Activated naive CD8-positive, alpha-beta T cell treated with anti-CD3 and anti-CD28 coated beads, Interleukin-2, amount 10 ng/mL, durations not matched to agents 7 days and 5 days (primary cell): ENCODE measurements around the gene TNFRSF21. TPM values are rescaled to one million over a fixed set of nuclear protein-coding genes. Genes with fewer than 3 reads are reported as not detected.
A peak's percentile ranks its signal among the peaks of the same experiment; 100 is the strongest.

Experiments used
- ATAC-seq: fragments of 150-1000 bp; cut with Tn5 transposase; one replicate; pipeline ENCODE4 v1.10.0; 2021; ENCODE audit warnings: low read depth, moderate library complexity
- POLR2A ChIA-PET: fragments of 350-600 bp; sonication (Branson Sonifier 250); formaldehyde crosslinking; loops from one replicate; lab custom pipeline; 2021; ENCODE audit warnings: antibody characterized with exemption; lab: Charles Lee
- DNase-seq: peaks from one replicate; pipeline ENCODE4 v3.0.0; 2021
- H3K27ac Mint-ChIP-seq: one replicate; pipeline ENCODE4 v1.8.0; 2022; ENCODE audit warnings: mild to moderate bottlenecking, mixed read lengths
- H3K27me3 Mint-ChIP-seq: one replicate; pipeline ENCODE4 v1.8.0; 2022; ENCODE audit warnings: mild to moderate bottlenecking, moderate library complexity, mixed read lengths
- H3K36me3 Mint-ChIP-seq: one replicate; pipeline ENCODE4 v1.8.0; 2021; ENCODE audit warnings: mild to moderate bottlenecking, mixed read lengths
- H3K4me1 Mint-ChIP-seq: one replicate; pipeline ENCODE4 v1.8.0; 2021; ENCODE audit warnings: mixed read lengths
- H3K4me3 Mint-ChIP-seq: one replicate; pipeline ENCODE4 v1.8.0; 2022; ENCODE audit warnings: mild to moderate bottlenecking, moderate library complexity, mixed read lengths
- H3K9me3 Mint-ChIP-seq: one replicate; pipeline ENCODE4 v1.8.0; 2021; ENCODE audit warnings: mixed read lengths
- total RNA-seq, 2 experiments: library from RNA; stranded (reverse); gene quantifications; one replicate each; pipeline ENCODE4 v1.2.3, GENCODE V29; 2021

The TNFRSF21 gene
- total RNA-seq, 2 experiments from 2014 or later, result 0.62 to 0.83 TPM

DNA sequence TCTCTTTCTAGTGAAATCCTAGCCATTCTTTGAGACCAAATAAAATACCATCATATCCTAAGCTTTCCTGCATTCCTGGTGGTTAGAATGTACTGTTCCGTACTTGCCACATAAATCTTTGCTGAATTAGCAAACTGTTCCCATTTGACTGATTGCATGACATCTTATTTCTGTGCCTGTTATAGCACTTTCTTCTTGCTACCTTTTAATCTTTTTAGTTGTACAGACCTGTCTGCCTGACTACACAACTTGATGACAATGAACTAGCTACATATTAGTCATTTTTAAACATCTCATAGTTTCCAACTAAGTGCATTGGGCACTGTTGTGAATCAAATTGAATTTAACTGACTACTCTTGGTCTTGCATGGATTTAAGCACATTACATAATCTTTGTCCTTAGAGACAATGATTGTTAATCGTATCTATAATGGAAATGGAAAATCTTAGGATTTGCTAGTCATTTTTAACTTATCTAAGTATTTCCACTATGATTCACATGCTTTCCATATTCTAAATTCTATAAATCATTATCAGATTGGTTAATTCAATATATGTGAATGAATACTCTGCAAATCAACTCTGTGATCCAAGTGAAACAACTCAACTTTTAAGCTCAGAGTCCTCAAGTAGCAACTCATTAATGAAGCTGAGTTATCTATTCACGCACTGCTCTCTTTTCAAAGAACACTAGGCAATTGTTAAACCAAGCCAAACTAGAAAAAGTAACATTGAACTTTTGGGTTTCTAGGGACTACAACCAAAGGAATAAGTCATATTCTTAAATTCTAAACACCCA is 109.0 kb downstream of the TNFRSF21 start:
- H3K4me3 Mint-ChIP-seq, result no peak overlapping the region
- no peaks in the 10 kb centered on the region for H3K36me3 Mint-ChIP-seq
- peaks cover 26% of the 10 kb centered on the region for H3K4me1 Mint-ChIP-seq
- no peak overlapping the region for H3K27ac Mint-ChIP-seq
- peaks cover 2% of the 10 kb centered on the region for H3K27me3 Mint-ChIP-seq
- DNase-seq (no peak), ATAC-seq (no peak)
- POLR2A ChIA-PET, result no interaction called here
- no peaks in the 10 kb centered on the region for H3K9me3 Mint-ChIP-seq

DNA sequence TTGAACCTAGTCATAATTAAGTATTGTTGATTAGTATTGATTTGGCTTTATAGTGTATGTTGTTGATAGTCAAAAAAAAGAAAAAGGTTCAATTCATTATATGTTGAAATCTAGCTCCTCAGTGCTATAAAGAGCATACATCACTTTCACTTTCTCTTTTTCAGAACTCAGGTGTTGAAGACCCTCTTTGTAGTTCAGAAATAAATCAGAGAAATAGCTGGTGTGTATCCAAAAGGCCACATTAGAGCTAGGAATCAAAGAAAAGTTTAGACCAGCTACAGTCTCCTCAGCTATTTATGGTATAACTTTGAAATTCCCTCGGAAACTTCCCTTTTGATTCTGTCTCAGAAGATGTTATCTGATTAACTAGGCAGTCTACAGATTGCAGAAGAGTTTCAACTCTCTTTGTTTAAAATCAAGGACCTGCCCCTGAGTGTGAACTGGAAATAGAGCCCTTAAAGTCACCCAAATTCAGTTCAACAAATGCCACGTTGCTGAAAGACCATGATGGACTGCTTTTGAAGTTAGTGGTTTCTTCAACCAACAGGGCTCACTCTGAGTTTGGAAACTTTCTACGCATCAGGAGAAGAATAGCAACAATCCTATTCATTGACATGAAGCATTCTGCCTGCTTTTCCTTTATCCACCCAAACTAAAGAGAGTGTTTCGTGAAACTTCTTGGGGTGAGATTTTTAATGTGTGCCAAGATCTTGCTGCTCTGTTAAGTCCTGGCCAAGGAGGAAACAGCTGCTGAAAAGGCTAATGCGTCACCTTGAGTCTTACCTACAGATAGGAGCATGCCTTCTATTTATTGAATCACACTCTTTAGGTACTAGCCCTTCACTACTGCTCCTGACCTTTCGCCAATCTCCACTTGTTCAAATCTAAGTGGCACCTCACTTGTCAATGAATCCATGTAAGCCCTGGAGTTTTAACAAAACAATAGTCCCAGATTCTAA is 111.7 kb downstream of the TNFRSF21 start:
- Mint-ChIP-seq H3K9me3 (no peaks in the 10 kb centered on the region), H3K4me1 (peaks cover 10% of the 10 kb centered on the region), H3K27me3 (peaks cover 2% of the 10 kb centered on the region), H3K36me3 (no peaks in the 10 kb centered on the region), H3K27ac (peak overlapping the region; percentile 76), H3K4me3 (peak overlapping the region; percentile 73)
- DNase-seq (no peak), ATAC-seq (peak; percentile 56)
- POLR2A ChIA-PET, result no interaction called here

DNA sequence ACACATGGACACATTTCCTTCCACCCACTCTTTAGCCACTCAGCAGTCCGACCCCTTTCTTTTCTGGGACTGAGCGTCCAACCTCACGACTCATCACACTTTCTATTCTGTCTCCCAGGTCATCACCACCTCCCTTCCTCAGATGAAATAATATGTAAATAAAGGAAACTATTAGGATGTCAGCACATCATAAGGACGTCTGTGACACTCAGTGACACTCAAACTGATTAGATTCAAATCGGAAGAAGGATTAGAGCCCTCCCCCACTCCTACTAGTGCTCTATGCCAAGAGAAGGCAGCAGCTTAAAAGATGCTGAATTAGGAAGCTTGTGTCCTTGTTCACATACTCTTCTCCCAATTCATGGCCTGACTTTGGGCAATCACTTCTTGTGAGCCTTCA is 113.6 kb downstream of the TNFRSF21 start:
- H3K4me3 Mint-ChIP-seq, result no peak overlapping the region
- no peak overlapping the region for H3K27ac Mint-ChIP-seq
- no peak for DNase-seq
- H3K36me3 Mint-ChIP-seq, result no peaks in the 10 kb centered on the region
- H3K27me3 Mint-ChIP-seq, result peaks cover 2% of the 10 kb centered on the region
- H3K9me3 Mint-ChIP-seq, result no peaks in the 10 kb centered on the region
- H3K4me1 Mint-ChIP-seq, result peaks cover 7% of the 10 kb centered on the region
- ATAC-seq, result no peak
- POLR2A ChIA-PET, result no interaction called here

DNA sequence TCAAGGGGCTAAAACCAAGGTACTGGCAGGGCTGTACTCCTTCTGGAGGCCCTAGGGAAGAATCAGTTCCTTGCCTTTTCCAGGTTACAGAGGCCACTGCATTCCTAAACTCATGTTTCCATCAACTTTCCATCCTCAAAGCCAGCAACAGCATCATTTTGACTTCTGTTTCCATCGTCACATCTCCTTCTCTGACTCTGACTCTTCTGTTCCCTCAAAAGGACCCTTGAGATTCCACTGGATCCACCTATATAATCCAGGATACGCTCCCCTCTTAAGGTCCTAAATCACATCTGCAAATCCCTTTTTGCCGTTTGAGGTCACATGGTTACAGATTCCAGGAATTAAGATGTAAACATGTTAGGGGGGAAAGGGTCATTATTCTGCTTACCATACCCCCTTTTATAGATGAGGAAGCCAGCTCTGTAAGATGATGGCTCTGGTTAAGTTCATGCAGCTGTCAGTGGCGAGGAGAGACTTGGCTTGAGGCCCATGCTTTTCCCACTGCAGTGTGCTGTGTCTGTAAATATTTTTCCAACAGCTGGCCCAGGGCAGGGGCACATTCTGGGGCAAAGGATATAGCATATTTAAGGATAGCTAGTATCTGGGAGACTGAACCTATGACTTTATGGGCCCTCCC is 114.6 kb downstream of the TNFRSF21 start:
- no peak for ATAC-seq
- H3K4me1 Mint-ChIP-seq, result peaks cover 7% of the 10 kb centered on the region
- H3K36me3 Mint-ChIP-seq, result no peaks in the 10 kb centered on the region
- POLR2A ChIA-PET, result no interaction called here
- H3K4me3 Mint-ChIP-seq, result no peak overlapping the region
- DNase-seq, result no peak
- no peaks in the 10 kb centered on the region for H3K27me3 Mint-ChIP-seq
- no peak overlapping the region for H3K27ac Mint-ChIP-seq
- H3K9me3 Mint-ChIP-seq, result no peaks in the 10 kb centered on the region

DNA sequence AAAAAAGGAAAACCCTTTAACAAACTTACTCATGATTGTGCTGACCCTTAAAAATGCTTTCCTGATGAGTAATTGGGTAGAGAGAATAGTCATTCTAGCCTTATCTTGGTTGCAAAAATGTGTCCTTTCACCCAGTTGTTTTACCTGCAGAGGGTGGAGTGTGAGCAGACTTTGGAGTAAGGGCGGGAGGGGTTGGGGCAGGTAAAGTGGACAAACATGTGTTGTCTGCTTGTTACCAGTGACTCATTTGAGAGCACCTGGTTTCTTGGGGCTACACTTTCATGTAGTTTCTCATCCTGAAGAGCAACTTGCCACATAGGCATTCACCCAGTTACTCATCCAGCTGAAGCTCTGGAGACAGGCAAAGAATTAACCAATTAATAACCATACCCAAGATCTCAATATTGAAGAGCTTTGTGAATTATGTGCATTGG is 121.1 kb downstream of the TNFRSF21 start:
- Mint-ChIP-seq H3K27me3 (peaks cover 3% of the 10 kb centered on the region), H3K27ac (no peak overlapping the region), H3K9me3 (no peaks in the 10 kb centered on the region), H3K4me1 (no peaks in the 10 kb centered on the region), H3K4me3 (no peak overlapping the region), H3K36me3 (no peaks in the 10 kb centered on the region)
- POLR2A ChIA-PET, result no interaction called here
- no peak for DNase-seq
- no peak for ATAC-seq

DNA sequence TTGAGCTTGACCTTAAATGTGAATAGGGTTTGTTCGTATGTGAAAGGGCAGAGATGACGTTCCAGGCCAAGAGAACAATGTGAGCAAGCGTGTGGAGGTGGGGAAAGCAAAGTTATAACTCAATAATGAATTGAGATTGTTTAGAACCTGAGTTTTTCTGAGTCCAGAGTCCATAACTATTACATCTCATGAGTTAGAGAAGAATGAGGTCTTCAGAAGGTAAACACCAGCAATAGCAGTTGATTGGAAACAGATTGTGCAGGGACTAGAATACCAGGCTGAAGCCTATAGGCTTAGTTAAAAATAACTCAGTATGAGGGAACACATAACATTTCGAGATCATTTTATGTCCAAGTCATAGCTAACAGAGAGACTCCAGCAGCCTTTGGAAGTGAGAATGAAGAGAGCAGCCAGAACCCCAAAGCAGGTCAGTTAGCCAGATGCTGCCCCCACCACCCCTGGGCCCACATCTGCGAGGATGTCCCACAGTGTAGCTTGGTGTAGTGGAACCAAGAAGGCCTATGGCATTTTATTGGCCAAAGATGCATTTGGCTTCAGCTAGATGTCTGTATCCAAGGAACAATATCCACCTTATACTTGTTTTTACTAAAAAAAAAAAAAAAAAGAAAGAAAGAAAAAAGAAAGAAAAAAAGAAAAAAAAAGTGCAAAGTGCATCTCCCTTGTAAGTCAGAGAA is 121.7 kb downstream of the TNFRSF21 start:
- POLR2A ChIA-PET, result no interaction called here
- H3K4me1 Mint-ChIP-seq, result no peaks in the 10 kb centered on the region

DNA sequence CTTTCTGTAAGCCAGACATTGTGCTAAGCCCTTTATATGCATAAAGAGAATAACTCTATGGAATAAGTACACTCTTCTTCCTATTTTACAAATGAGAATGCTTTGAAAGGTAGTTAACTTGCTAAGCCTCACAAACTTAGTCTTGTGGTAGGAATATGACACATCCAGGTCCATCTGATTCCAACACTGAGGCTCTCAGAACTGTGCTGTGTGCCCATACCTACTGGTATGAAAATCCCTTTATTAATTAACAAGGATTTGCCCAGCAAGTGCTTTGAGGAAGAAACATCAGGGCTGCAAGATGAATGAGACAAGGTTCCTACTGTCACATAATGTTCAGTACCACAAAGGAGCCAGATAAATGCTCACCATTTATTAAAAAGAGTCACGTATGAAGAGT is 122.6 kb downstream of the TNFRSF21 start:
- H3K27ac Mint-ChIP-seq, result no peak overlapping the region
- no peaks in the 10 kb centered on the region for H3K9me3 Mint-ChIP-seq
- H3K4me1 Mint-ChIP-seq, result no peaks in the 10 kb centered on the region
- no peaks in the 10 kb centered on the region for H3K36me3 Mint-ChIP-seq
- H3K4me3 Mint-ChIP-seq, result no peak overlapping the region
- DNase-seq (no peak), ATAC-seq (no peak)
- POLR2A ChIA-PET, result no interaction called here
- peaks cover 3% of the 10 kb centered on the region for H3K27me3 Mint-ChIP-seq

More for the DNA sequence above, 121.7 kb downstream of the TNFRSF21 start:
- DNase-seq (no peak), ATAC-seq (no peak)
- Mint-ChIP-seq H3K27me3 (peaks cover 3% of the 10 kb centered on the region), H3K4me3 (no peak overlapping the region), H3K9me3 (no peaks in the 10 kb centered on the region), H3K27ac (no peak overlapping the region), H3K36me3 (no peaks in the 10 kb centered on the region)

DNA sequence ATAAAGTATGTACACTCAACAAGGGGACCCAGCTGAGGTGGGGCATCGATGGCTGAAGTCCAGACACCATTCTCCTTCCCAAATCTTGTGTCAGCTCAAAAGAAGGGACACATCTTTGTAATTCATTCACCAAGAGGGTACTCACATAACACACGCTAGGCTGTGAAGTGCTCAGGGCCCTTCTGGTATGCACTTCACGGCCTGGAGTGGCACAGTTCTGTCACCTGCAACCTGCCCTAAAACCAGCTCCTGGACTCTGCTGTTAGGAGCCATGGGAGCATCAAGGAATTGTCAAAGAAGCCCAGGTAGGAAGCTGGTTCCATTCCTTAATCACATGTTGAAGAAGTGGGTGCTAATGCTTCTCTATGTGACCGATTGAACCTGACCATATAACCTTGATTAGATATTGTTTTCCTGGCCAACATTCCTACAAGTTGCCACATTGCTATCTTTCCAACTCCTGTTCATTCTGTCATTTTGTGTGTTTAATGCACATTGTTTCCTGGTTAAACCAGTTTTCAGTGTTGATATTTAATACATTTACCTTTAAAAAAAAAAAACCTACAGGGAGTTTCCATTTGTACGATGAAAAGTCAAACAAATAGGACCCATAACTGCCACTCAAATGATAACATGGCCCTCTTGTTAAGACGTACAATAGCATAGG is 127.3 kb downstream of the TNFRSF21 start:
- no peak for DNase-seq
- no peak for ATAC-seq
- H3K27me3 Mint-ChIP-seq, result peaks cover 3% of the 10 kb centered on the region
- no peak overlapping the region for H3K27ac Mint-ChIP-seq
- no peaks in the 10 kb centered on the region for H3K36me3 Mint-ChIP-seq
- H3K4me1 Mint-ChIP-seq, result no peaks in the 10 kb centered on the region
- no peak overlapping the region for H3K4me3 Mint-ChIP-seq
- POLR2A ChIA-PET, result no interaction called here
- no peaks in the 10 kb centered on the region for H3K9me3 Mint-ChIP-seq

DNA sequence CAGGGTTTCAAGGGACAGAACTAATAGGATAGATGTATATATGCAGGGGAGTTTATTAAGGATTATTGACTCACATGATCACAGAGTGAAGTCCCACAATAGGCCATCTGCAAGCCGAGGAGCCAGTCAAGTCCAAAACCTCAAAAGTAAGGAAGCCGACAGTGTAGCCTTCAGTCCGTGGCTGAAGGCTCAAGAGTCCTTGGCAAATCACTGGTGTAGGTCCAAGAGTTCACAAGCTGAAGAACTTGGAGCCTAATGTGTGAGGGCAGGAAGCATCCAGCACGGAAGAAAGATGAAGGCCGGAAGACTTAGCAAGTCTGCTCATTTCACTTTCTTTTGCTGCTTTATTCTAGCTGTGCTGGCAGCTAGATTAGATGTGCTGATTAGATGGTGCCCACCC is 128.0 kb downstream of the TNFRSF21 start:
- ATAC-seq (no peak), DNase-seq (no peak)
- Mint-ChIP-seq H3K4me1 (no peaks in the 10 kb centered on the region), H3K9me3 (no peaks in the 10 kb centered on the region), H3K36me3 (no peaks in the 10 kb centered on the region), H3K27ac (no peak overlapping the region), H3K4me3 (no peak overlapping the region), H3K27me3 (peaks cover 3% of the 10 kb centered on the region)
- POLR2A ChIA-PET, result no interaction called here

Other genes with a start within 250 kb of the TNFRSF21 start
- 10 to 100 TPM; 38.9 to 45.4 TPM for gene CD2AP, start 167.9 kb upstream of the TNFRSF21 start, total RNA-seq